ENCODE data around the gene MTOR.

GRCh38 chr1:11302366-11302765 lies 40.0 kb upstream of the MTOR start:
- TF ChIP-seq GATA2 (IDR thresholded peaks at IDR 0.05; ENCODE audit: low read depth, low read length) (no peak), GATA3 (IDR thresholded peaks at IDR 0.05; ENCODE audit: low read depth, low read length) (no peak)
